IPS-18c (cell line): ENCODE measurements around the gene DAP.

Experiments
- H3K4me3 ChIP-seq: 2 replicates; pipeline ENCODE4 v1.7.0; 2013; ENCODE audit warnings: low read depth, mild to moderate bottlenecking, low read length, moderate library complexity; ENCODE audit not compliant: insufficient read depth
- H3K9me3 ChIP-seq: one replicate; pipeline ENCODE4 v1.6.1; 2013; ENCODE audit warnings: mild to moderate bottlenecking, low read length, moderate library complexity; ENCODE audit not compliant: control insufficient read depth, insufficient read depth

DAP gene

GRCh38 chr5:10707198-10708142 lies 53.6 kb downstream of the DAP start:
- H3K4me3 ChIP-seq, result no peak overlapping the region
- H3K9me3 ChIP-seq, result no peaks in the 10 kb centered on the region

GRCh38 chr5:10706326-10706725 lies 54.7 kb downstream of the DAP start:
- H3K9me3 ChIP-seq, result no peaks in the 10 kb centered on the region
- no peak overlapping the region for H3K4me3 ChIP-seq

GRCh38 chr5:10705747-10706146 lies 55.3 kb downstream of the DAP start:
- H3K9me3 ChIP-seq, result no peaks in the 10 kb centered on the region
- no peak overlapping the region for H3K4me3 ChIP-seq

GRCh38 chr5:10704949-10705621 lies 55.9 kb downstream of the DAP start:
- no peak overlapping the region for H3K4me3 ChIP-seq

GRCh38 chr5:10703676-10704075 lies 57.4 kb downstream of the DAP start:
- H3K9me3 ChIP-seq, result no peaks in the 10 kb centered on the region
- H3K4me3 ChIP-seq, result no peak overlapping the region

More at GRCh38 chr5:10704949-10705621, 55.9 kb downstream of the DAP start:
- no peaks in the 10 kb centered on the region for H3K9me3 ChIP-seq

GRCh38 chr5:10702911-10703491 lies 58.0 kb downstream of the DAP start:
- Histone ChIP-seq H3K9me3 (no peaks in the 10 kb centered on the region), H3K4me3 (no peak overlapping the region)

- Histone ChIP-seq H3K4me3 (no peak overlapping the region), H3K9me3 (no peaks in the 10 kb centered on the region)
These were observed 58.9 kb downstream of the DAP start for GRCh38 chr5:10702040-10702629.

- no peak overlapping the region for H3K4me3 ChIP-seq
- no peaks in the 10 kb centered on the region for H3K9me3 ChIP-seq
These were observed 59.4 kb downstream of the DAP start for GRCh38 chr5:10701567-10702039.

GRCh38 chr5:10700516-10700915 lies 60.5 kb downstream of the DAP start:
- H3K9me3 ChIP-seq, result no peaks in the 10 kb centered on the region

GRCh38 chr5:10699987-10700386 lies 61.0 kb downstream of the DAP start:
- Histone ChIP-seq H3K9me3 (no peaks in the 10 kb centered on the region), H3K4me3 (no peak overlapping the region)

More at GRCh38 chr5:10700516-10700915, 60.5 kb downstream of the DAP start:
- peak overlapping the region; percentile 9; the same call in 1 of the 2 replicates for H3K4me3 ChIP-seq

- H3K4me3 ChIP-seq, result no peak overlapping the region
- H3K9me3 ChIP-seq, result no peaks in the 10 kb centered on the region
These were observed 61.7 kb downstream of the DAP start for GRCh38 chr5:10699281-10699874.

- no peak overlapping the region for H3K4me3 ChIP-seq
- no peaks in the 10 kb centered on the region for H3K9me3 ChIP-seq
These were observed 65.1 kb downstream of the DAP start for GRCh38 chr5:10695759-10696543.

- no peak overlapping the region for H3K4me3 ChIP-seq
- no peaks in the 10 kb centered on the region for H3K9me3 ChIP-seq
These were observed 65.9 kb downstream of the DAP start for GRCh38 chr5:10695055-10695649.

- Histone ChIP-seq H3K9me3 (no peaks in the 10 kb centered on the region), H3K4me3 (no peak overlapping the region)
These were observed 68.9 kb downstream of the DAP start for GRCh38 chr5:10691826-10692785.
